Measurements from ENCODE around the gene MS4A14.

- no peak for TF ChIP-seq CTCF (IDR thresholded peaks at IDR 0.05)
- TF ChIP-seq EP300 (IDR thresholded peaks at IDR 0.05), result no peak
- TF ChIP-seq POLR2A (IDR thresholded peaks at IDR 0.05), result no peak
These were observed 35.0 kb downstream of the MS4A14 start for GRCh38 chr11:60431251-60431650.

Data from tibial nerve (tissue), 4 donors.